Endodermal cell (in vitro differentiated cells): ENCODE measurements around the gene LMTK2. TPM values are rescaled to one million over a fixed set of nuclear protein-coding genes. Genes with fewer than 3 reads are reported as not detected.

ENCODE experiments used
- DNase-seq: peaks from one replicate; pipeline ENCODE4 v3.0.0-alpha.2; 2017
- H3K27ac ChIP-seq: 2 replicates; pipeline ENCODE4 v1.5.1; 2013; ENCODE audit warnings: mild to moderate bottlenecking, low read depth, low read length, moderate library complexity
- H3K27me3 ChIP-seq: 2 replicates; pipeline ENCODE4 v1.6.1; 2013; ENCODE audit warnings: mild to moderate bottlenecking, low read length, moderate library complexity; ENCODE audit not compliant: insufficient read depth, control insufficient read depth, poor library complexity, severe bottlenecking
- H3K36me3 ChIP-seq: 2 replicates; pipeline ENCODE4 v1.7.0; 2013; ENCODE audit warnings: mild to moderate bottlenecking, low read length, moderate library complexity; ENCODE audit not compliant: control insufficient read depth, insufficient read depth
- H3K4me1 ChIP-seq: one replicate; pipeline ENCODE4 v1.7.0; 2013; ENCODE audit warnings: low read length; ENCODE audit not compliant: control insufficient read depth, insufficient read depth
- H3K4me3 ChIP-seq: 2 replicates; pipeline ENCODE4 v1.5.1; 2013; ENCODE audit warnings: mild to moderate bottlenecking, low read length, moderate library complexity
- H3K9ac ChIP-seq: 2 replicates; pipeline ENCODE4 v1.6.1; 2013; ENCODE audit warnings: mild to moderate bottlenecking, low read length, moderate library complexity; ENCODE audit not compliant: poor library complexity, severe bottlenecking; ENCODE audit errors: extremely low read depth
- H3K9me3 ChIP-seq: 2 replicates; pipeline ENCODE4 v1.6.1; 2013; ENCODE audit warnings: mild to moderate bottlenecking, low read length, moderate library complexity; ENCODE audit not compliant: control insufficient read depth
- H3K27ac Mint-ChIP-seq: 2 replicates; pipeline ENCODE4 v1.8.0; 2020; ENCODE audit warnings: mixed read lengths
- H3K27me3 Mint-ChIP-seq: 2 replicates; pipeline ENCODE4 v1.8.0; 2021; ENCODE audit warnings: mild to moderate bottlenecking, mixed read lengths; ENCODE audit not compliant: insufficient read depth
- H3K36me3 Mint-ChIP-seq: 2 replicates; pipeline ENCODE4 v1.8.0; 2020; ENCODE audit warnings: low read depth, mixed read lengths
- H3K4me1 Mint-ChIP-seq: 2 replicates; pipeline ENCODE4 v1.8.0; 2020; ENCODE audit warnings: mixed read lengths
- H3K4me3 Mint-ChIP-seq: 2 replicates; pipeline ENCODE4 v1.8.0; 2020; ENCODE audit warnings: mild to moderate bottlenecking, moderate library complexity, mixed read lengths
- H3K9me3 Mint-ChIP-seq: 2 replicates; pipeline ENCODE4 v1.8.0; 2020; ENCODE audit warnings: mild to moderate bottlenecking, mixed read lengths
- CTCF ChIP-seq: fragments of 200-600 bp; sonication (generic); conservative IDR thresholded peaks from 2 replicates; pipeline ENCODE4 v1.5.0; 2021; ENCODE audit warnings: antibody characterized with exemption, mild to moderate bottlenecking
- WGBS, 2 experiments: methylation state at CpG; one replicate each; pipeline versions ENCODE4 v1.1.5 to v1.1.7; 2013; ENCODE audit warnings: missing lambda C conversion rate in 2 of 2, mixed read lengths in 1 of 2; ENCODE audit not compliant: insufficient coverage in 1 of 2, insufficient read length in 1 of 2; 5-methylcytosine and 5-hydroxymethylcytosine counted together
- total RNA-seq, 2 donors: library from RNA; stranded (reverse); fragmentation: NEBNext Ultra II Directional in 1 of 2; extraction: Animal tissue kit (Norgen Biotek cat#: 25700) in 1 of 2; gene quantifications; 2 replicates in 1 of 2; 3 replicates in 1 of 2; pipeline ENCODE4 v1.2.1, GENCODE V29; 2021

LMTK2 gene
- total RNA-seq, 2 donors from 2014 or later: 23.5 to 25.6 TPM

- no peaks in the 10 kb centered on the region for H3K36me3 ChIP-seq
- 88 to 89% methylated on average over 1 of the region's 1 CpG for WGBS, 2 experiments
- H3K27me3 ChIP-seq: no peaks in the 10 kb centered on the region
- Mint-ChIP-seq H3K27ac (no peak overlapping the region), H3K4me3 (no peak overlapping the region), H3K9me3 (peaks cover 45% of the 10 kb centered on the region), H3K4me1 (no peaks in the 10 kb centered on the region), H3K36me3 (peaks cover 1% of the 10 kb centered on the region), H3K27me3 (no peaks in the 10 kb centered on the region)
- H3K4me1 ChIP-seq: no peaks in the 10 kb centered on the region
- no peak for TF ChIP-seq CTCF
- no peak overlapping the region for H3K27ac ChIP-seq
- H3K9ac ChIP-seq: no peak overlapping the region
- DNase-seq: no peak
- H3K9me3 ChIP-seq: peaks cover 34% of the 10 kb centered on the region
- peak overlapping the region; percentile 13 for H3K4me3 ChIP-seq
Measured at GRCh38 chr7:98102170-98102569, 4.5 kb upstream of the LMTK2 start.

- no peaks in the 10 kb centered on the region for H3K27me3 Mint-ChIP-seq
- H3K4me1 Mint-ChIP-seq: peaks cover 21% of the 10 kb centered on the region
- Histone ChIP-seq H3K9ac (no peak overlapping the region), H3K27ac (no peak overlapping the region), H3K4me3 (no peak overlapping the region), H3K27me3 (no peaks in the 10 kb centered on the region), H3K4me1 (peaks cover 7% of the 10 kb centered on the region), H3K36me3 (no peaks in the 10 kb centered on the region), H3K9me3 (peaks cover 9% of the 10 kb centered on the region)
- 77 to 78% methylated on average over 5 to 6 of the region's 6 CpGs for WGBS, 2 experiments
- peaks cover 13% of the 10 kb centered on the region for H3K9me3 Mint-ChIP-seq
- DNase-seq: no peak
- peak overlapping the region; percentile 97 for H3K4me3 Mint-ChIP-seq
- H3K36me3 Mint-ChIP-seq: peaks cover 1% of the 10 kb centered on the region
- TF ChIP-seq CTCF: no peak
- no peak overlapping the region for H3K27ac Mint-ChIP-seq
Measured at GRCh38 chr7:98105942-98106544, 619 bp upstream of the LMTK2 start.

GRCh38 chr7:98107313-98107721 lies 655 bp downstream of the LMTK2 start:
- Histone ChIP-seq H3K9ac (peak overlapping the region; percentile 53), H3K27ac (peak overlapping the region; percentile 79), H3K4me3 (peak overlapping the region; percentile 92), H3K9me3 (peaks cover 3% of the 10 kb centered on the region), H3K4me1 (peaks cover 9% of the 10 kb centered on the region), H3K27me3 (no peaks in the 10 kb centered on the region), H3K36me3 (no peaks in the 10 kb centered on the region)
- Mint-ChIP-seq H3K36me3 (no peaks in the 10 kb centered on the region), H3K27me3 (no peaks in the 10 kb centered on the region), H3K27ac (no peak overlapping the region), H3K4me3 (peak overlapping the region; percentile 97), H3K9me3 (peaks cover 3% of the 10 kb centered on the region), H3K4me1 (peaks cover 29% of the 10 kb centered on the region)
- TF ChIP-seq CTCF: no peak
- DNase-seq: no peak
- WGBS, 2 experiments: 0% methylated on average over 8 to 32 of the region's 32 CpGs
